HL-60/S4 treated with phorbol 12-myristate 13-acetate at 8.2 ng/mL for 4 days and 3 days (cell line): Measurements from ENCODE around the gene RAX2.
"Not testable (repeated sequence)": the region's sequence is repeated elsewhere in the genome, so short reads cannot be mapped to it uniquely, and the experiment has no call there.

Experiments
- in situ Hi-C: fragments of 300-500 bp; cut with MboI; formaldehyde crosslinking; loops from 2 replicates; pipeline ENCODE4 v1.15.0; 2022; ENCODE audit warnings: low sequenced_read_pairs

The RAX2 gene

DNA sequence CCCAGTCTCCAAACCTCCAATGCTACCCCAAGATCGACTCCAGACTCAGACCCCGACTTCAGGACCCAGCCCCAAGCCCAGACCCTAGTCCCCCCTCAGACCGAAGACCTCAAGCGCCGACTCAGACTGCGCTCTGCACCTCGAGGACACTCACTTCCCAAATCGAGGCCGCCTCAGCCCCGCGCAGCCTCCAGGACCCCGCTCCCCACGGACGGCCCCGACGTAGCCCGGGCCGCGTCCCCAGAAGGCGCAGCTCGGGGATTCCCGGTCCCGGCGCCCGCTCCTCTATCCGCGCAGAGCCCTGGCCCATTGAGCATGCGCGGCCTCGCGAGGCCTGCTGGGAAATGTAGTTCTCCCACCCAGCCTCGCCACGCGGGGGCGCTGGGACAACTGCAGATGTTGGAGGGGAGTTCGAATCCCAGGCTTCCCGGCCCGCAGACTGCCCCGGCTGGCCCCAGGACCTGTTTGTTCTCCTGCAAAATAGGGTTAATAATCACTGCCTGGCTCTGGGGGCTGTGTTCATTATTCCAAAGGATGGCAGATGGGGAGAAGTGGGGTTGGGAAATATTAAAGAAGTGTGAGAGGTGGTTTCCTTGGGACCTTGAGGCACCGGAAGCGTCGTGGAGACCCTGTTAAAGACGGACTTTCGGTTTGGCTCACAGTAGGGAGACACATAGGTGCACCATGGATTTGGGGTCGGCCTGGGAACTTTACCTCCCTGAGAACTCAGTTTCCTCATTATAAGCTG, 10.5 kb downstream of the RAX2 start, which contains the start of gene APBA3:
Gene APBA3, minus strand, starts transcription at position 311 of the 748 bp plus-strand sequence. CDS start 1,428 bp downstream, outside the sequence.
- in situ Hi-C loops, result no loop called here

DNA sequence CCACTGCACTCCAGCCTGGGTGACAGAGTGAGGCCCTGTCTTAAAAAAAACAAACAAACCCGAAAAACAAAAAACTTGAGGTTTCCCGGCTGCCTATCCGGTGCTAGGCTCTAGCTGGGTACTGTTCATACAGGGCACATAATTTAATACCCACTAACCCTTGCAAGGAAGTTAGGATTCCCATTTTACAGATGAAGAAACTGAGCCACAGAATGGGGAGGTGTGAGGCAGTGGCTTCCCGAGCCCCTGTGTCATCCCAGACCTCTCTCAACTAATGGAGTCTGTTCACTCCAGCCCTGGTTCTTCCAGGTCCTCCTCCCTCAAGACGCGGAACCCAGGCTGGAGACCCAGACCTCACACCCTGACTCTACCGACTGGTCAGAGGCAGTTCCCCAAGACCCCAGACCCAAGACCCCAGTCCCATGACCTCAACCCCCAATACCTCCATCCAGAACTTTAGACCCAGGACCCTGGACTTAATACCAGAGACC, 11.1 kb downstream of the RAX2 start:
- in situ Hi-C loops, result no loop called here

DNA sequence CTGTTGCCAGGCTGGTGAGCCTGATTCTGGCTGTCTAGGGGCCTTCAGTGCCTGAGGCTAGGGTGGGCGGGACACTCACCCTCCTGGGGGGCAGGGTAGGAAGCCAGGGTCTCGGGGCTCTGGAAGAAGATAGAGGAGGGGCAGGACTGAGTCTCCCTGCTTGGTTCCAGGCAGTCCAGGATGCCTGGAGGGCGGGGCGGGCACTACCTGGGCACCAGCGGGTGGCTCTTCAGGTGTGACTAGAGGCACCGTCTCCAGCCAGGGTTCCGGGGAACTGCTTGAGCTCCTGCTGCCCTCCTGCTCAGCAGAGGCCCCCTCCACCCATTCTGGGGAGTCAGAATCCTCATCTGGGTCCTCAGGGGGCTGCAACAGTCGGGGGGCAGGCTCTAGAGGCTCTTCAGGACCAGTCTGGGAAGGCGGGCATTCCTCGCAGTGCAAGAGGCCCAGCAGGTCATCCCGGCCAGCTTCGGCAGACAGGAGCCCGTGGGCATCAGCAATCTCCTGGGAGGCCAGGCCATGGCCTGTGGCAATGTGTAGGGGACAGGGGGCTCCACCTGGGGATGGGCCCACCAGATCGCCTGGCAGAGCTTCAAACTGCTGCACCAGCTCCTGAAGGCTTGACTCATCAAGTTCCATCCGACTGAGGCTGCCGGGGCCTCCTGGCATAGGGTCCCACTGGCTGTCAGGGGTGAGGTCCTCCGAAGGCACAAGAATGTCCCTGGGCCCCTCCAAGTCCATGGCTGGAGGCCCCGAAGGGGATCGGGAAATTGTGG, 12.4 kb downstream of the RAX2 start:
- in situ Hi-C loops, result no loop called here

DNA sequence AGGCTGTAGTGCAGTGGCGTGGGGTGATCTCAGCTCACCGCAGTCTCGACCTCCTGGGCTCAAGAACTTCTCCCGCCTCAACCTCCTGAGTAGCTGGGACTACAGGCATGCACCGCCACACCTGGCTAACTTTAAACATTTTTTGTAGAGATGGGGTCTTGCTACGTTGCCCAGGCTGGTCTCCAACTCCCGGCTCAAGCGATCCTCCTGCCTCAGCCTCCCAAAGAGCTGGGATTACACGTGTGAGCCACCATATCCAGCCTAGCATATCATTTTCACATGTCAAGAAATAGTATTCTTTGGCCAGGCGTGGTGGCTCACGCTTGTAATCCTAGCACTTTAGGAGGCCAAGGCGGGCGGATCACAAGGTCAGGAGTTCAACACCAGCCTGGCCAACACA, 13.7 kb downstream of the RAX2 start:
- in situ Hi-C loops, result not testable (repeated sequence)

DNA sequence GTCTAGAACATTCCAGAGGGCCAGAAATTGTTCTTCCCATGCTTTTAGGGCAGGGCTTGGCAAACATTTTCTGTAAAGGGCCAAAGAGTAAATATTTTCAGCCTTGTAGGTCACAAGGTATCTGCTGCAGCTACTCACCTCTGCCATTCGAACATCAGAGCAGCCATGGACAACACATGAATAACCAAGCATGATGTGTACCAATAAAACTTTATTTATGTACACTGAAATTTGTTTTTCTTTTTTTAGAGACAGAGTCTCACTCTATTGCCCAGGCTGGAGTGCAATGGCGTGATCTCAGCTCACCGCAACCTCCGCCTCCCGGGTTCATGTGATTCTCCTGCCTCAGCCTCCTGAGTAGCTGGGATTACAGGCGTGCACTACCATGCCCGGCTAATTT, 14.3 kb downstream of the RAX2 start:
- in situ Hi-C loops, result not testable (repeated sequence)

DNA sequence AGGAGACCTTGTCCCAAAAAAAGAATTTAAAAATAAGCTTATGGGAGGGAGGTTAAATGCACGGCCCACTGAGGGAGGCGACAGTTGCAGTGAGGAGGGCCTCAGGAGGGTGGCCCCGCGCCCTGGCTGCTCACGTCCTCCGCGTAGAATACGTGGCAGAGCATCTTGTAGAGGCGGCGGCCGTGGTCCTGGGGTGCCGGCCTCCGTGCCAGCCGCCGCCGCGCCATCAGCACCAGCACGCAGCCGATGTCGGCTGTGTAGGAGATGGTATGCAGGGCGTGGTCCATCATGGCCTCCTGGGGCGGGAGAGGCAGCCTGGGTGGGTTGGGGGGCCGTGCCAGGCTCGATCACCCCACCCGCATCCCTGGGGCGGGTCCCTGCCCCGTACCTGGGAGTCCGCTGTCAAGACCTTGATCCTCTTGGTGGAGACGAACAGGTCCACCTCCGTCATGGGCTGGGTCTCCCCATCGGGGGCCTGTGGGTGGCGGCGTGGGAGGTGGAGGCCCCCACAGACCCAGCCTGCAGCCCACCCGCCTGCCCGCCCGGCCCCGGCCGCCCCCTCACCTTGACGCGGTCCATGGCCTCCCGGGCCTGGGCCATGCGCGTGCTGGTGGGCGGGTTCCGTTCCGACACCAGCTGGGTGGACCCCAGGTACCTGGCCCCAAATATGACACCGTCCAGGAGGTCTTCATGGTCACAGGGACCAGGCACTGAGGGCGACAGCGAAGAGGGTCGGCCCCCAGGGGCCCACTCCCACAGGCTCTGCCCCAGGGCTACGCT, 18.2 kb downstream of the RAX2 start:
- in situ Hi-C loops, result no loop called here

DNA sequence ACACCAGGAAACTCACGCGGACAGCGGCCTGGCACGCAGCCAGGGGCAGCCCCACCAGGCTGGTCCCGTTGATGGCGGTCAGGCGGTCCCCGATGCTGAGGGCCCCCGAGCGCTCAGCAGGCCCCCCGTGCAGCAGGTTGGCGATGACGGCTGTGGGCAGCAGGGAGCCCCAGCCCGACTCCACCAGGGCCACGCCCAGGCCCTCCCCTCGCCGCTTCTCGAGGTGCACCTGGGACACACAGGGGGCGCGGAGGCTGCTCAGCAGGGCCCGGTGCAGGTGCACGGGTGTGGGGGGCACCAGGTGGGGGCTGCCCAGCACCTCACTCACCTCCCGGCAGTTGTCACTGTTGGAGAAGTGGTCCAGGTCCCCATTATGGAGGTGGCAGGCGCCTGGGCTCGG, 19.5 kb downstream of the RAX2 start:
- in situ Hi-C loops, result no loop called here

DNA sequence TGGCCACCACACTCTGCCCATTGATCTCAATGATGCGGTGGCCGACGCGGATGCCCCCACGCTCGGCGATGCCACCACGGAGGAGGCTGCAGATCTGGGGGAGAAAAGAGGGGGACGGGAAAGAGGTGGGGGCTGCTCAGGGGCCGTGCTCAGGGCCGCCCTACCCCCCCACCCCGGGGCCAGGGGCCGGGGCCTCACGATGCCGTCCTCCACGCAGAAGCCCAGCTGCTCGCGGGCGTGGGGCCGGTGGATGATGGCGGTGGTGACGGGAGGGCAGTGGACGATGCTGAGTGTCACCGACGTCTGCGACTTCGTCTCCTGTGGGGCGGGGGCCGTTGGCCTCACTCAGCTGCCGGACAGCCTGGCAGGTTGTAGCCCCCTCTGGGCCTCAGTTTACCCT, 20.8 kb downstream of the RAX2 start:
- in situ Hi-C loops, result no loop called here

DNA sequence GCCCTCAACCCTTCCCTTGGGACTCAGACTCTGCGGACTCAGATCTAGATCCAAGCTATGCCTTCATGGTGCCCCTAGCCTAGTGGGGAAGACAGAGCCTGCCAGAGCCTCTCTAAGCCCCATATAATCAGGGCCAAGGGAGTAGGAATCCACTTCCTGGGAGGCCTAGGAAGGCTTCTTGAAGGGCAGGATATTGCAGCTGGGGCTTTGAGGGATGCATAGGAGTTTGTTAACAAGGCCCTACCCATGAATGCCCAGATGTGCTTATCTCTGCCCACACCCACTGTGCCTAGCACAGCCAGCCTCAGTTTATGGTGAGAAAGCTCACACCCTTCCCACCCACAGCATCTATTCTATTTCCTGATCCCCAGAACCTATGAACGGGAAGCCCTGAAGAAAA, 21.8 kb downstream of the RAX2 start:
- in situ Hi-C loops, result no loop called here

DNA sequence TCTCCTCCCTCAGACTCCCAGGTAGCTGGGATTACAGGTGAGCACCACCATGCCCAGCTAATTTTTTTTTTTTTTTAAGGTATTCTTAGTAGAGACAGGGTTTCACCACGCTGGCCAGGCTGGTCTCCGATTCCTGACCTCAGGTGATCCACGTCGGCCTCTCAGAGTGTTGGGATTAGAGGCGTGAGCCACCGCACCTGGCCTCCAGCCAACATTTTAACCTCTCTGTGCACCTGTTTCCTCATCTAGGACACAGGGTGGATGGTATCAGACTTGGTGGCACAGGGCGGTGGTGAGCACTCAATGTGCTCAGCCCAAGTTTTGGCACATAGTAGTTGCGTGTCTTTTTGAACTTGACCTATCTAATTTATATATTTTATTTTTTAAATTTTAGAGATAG, 23.1 kb downstream of the RAX2 start:
- in situ Hi-C loops, result no loop called here

DNA sequence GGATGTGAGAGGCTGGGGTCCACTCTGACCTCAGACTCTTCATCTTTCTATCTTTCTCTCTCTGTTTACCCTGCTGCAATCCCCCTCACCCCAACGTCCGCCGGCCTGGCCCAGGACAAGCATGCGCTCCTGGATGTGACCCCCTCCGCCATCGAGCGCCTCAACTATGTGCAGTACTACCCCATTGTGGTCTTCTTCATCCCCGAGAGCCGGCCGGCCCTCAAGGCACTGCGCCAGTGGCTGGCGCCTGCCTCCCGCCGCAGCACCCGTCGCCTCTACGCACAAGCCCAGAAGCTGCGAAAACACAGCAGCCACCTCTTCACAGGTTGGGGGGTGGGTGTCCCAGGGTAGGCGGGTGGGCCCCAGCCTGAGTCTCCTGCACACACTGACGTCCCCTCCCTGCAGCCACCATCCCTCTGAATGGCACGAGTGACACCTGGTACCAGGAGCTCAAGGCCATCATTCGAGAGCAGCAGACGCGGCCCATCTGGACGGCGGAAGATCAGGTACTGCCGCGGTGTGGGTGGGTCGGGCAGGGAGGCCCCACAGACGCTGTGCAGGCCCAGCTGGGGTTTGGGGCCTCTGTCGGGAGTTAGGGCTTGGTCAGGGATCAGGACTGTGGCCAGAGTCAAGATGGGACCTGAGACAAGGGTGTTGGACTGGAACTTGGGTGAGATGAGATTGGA, 25.5 kb downstream of the RAX2 start:
- in situ Hi-C loops, result no loop called here

DNA sequence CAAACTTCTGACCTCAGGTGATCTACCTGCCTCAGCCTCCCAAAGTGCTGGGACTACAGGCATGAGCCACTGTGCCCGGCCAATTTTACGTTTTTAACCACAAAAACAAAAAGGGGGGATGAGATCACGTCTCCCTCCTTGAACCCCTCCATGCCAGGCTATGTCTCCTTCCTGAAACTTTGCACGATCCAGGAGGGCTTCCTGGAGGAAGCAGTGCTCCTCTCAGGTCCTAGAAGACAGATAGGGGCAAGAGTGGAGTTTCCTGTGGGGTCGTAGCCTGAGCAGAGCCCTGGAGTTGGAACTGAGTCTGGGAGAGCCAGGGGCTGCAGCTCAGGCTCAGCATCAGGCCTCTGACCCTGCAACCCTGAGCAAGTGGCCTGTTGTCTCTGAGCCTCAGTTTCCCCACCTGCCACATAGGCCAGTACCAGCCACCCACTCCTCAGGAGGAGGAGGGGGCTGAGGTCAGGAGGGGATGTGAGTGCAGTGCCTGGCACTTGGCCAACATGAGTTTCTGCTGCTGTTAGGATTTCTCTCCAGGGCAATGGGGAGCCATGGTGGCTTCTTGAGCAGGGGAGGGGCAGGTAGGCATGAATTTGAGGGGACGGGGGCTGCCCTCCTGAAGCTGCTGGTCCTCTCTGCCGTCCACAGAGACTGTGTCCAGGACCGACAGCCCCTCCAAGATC, 26.5 kb downstream of the RAX2 start:
- in situ Hi-C loops, result no loop called here

DNA sequence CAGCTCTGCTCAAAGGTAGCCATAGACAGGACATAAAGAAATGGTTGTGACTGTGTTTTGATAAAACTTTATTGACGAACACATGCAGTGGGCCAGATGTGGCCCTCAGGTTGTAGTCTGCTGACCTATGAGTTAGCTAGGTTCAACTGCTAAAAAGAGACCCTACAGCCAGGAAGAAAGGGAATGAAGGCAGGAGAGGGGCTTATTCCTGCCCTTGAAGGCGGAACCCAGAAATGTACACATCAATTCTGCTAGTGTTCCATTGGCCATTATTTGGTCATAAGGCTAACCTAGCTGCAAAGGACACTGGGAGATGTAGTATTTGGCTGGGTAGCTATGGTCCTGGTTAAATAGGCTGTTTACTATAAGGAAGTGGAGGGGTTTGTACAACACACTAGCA, 28.5 kb downstream of the RAX2 start:
- in situ Hi-C loops, result no loop called here

DNA sequence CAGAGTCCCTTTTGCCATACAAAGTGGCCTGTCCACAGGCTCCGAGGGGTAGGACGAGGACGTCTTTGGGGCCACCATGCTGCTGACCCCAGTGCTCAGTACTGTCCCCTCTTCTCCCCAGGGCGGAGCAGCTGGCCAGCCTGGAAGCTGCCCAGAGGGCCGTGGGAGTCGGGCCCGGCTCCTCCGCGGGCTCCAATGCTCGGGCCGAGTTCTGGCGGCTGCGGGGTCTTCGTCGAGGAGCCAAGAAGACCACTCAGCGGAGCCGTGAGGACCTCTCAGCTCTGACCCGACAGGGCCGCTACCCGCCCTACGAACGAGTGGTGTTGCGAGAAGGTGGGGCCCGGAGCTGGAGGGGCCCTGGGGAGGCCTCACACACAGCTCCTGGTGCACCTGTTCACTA, 31.6 kb downstream of the RAX2 start:
- in situ Hi-C loops, result no loop called here

DNA sequence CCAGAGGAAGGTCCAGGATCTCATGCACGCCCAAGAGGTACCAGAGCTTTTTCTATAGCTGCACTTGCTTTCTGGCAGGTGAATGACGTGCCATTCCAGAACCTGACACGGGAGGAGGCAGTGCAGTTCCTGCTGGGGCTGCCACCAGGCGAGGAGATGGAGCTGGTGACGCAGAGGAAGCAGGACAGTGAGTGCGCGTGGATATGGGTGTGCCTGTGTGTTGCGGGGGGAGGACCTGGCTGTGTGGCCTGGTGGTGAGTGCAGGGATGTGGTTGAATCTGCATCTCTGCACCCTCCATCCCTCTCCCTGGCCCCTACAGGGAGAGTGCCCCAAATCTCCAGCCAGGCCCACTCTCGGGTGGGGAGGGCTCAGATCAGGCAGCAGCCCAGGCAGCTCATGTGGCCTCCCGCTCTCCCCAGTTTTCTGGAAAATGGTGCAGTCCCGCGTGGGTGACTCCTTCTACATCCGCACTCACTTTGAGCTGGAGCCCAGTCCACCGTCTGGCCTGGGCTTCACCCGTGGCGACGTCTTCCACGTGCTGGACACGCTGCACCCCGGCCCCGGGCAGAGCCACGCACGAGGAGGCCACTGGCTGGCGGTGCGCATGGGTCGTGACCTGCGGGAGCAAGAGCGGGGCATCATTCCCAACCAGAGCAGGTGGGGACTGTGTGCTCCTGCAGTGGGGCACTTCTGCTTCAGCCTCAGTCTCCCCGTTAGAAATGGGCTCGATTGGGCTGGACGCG, 33.4 kb downstream of the RAX2 start:
- in situ Hi-C loops, result no loop called here

DNA sequence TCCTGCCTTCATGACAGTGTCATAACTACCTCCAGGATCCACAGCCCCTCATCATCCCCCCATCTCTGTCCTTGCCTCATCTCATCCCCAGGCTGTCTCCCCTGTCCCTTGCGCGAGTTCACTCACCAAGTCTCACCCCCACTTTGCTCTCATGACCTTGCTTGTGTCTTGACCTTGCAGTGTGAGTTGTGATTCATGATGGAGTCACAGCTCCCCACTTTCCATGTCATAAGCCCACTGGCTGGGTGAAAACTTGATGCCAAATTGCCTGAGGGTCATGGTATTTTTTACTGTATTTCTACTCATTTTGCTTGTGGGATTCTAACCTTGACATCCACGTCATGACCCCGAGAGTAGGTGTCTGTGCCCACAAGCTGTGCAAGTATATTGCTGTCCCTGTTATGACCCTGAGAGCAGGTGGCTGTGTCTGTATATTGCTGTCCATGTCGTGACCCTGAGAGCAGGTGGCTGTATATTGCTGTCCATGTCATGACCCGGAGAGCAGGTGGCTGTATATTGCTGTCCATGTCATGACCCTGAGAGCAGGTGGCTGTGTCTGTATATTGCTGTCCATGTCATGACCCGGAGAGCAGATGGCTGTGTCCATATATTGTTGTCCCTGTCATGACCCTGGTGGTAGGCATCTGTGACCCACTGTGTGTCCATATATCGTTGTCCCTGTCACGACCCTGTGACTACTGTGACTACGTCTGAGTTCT, 34.4 kb downstream of the RAX2 start:
- in situ Hi-C loops, result no loop called here

DNA sequence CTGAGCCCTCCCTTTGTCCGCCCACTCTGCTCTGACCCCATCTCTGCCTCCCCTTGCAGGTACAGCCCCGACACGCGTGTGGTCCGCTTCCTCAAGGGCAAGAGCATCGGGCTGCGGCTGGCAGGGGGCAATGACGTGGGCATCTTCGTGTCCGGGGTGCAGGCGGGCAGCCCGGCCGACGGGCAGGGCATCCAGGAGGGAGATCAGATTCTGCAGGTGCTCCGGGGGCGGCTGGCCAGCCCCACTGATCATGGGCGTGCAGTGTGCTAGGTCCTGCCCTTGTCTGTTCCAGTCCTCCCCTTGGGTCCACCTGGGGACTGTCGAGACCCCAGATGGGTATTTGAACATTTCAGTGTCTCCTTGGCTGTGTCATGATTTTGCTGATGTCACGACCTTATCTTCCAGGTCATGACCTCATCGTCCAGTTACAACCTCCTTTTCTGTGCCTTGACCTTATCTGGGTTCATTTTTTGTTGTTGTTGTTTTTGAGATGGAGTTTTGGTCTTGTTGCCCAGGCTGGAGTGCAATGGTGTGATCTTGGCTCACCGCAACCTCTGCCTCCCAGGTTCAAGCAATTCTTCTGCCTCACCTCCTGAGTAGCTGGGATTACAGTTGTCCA, 35.8 kb downstream of the RAX2 start:
- in situ Hi-C loops, result no loop called here

DNA sequence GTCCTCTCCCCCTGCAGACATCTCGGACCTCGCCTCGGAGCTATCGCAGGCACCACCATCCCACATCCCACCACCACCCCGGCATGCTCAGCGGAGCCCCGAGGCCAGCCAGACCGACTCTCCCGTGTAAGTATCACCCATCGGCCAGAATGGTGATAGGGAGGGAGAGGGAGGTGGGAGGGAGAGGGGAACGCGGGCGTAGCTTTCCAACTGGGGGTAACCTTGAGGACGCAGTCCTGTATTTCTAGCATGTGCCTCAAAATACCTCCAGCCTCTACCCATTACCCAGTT, 37.8 kb downstream of the RAX2 start:
- in situ Hi-C loops, result no loop called here
